ENCODE results near the gene C20orf144.

- TF ChIP-seq KDM1A (IDR thresholded peaks at IDR 0.05; ENCODE audit: low read depth) (no peak), CTCF (IDR thresholded peaks at IDR 0.05) (no peak), JUN (IDR thresholded peaks at IDR 0.05) (no peak), PBX3 (IDR thresholded peaks at IDR 0.05) (no peak), GATA3 (IDR thresholded peaks at IDR 0.05; ENCODE audit: borderline replicate concordance) (no peak), RCOR1 (IDR thresholded peaks at IDR 0.05; ENCODE audit: low read depth, low read length) (no peak), CHD4 (IDR thresholded peaks at IDR 0.05; ENCODE audit: borderline replicate concordance) (no peak), BCL3 (IDR thresholded peaks at IDR 0.05) (no peak), PHF8 (IDR thresholded peaks at IDR 0.05; ENCODE audit: borderline replicate concordance, low read depth) (no peak)
These were observed 1.5 kb upstream of the C20orf144 start for GRCh38 chr20:33660685-33661058.

Data from A549 (cell line).